MM.1S (cell line): ENCODE measurements around the gene RHEB.

Experiments
- DNase-seq: peaks from one replicate; pipeline ENCODE4 v3.0.0-alpha.2; 2015
- H2AFZ ChIP-seq: fragments of 300-600 bp; sonication (generic); 2 replicates; pipeline ENCODE4 v1.6.0; 2016; ENCODE audit warnings: antibody characterized with exemption, low read length
- H3F3A ChIP-seq: fragments of 300-600 bp; sonication (generic); 2 replicates; pipeline ENCODE4 v1.6.1; 2016; ENCODE audit warnings: mild to moderate bottlenecking, antibody characterized with exemption, low read length, moderate library complexity, mixed read lengths; ENCODE audit not compliant: insufficient read depth
- H3K27ac ChIP-seq: fragments of 300-600 bp; sonication (generic); 2 replicates; pipeline ENCODE4 v1.5.1; 2016; ENCODE audit warnings: mild to moderate bottlenecking, low read length
- H3K27me3 ChIP-seq: fragments of 300-600 bp; sonication (generic); replicated peaks from 2 replicates; pipeline ENCODE4 v1.6.0; 2016; ENCODE audit warnings: low read length; ENCODE audit not compliant: insufficient read depth
- H3K36me3 ChIP-seq: fragments of 300-600 bp; sonication (generic); replicated peaks from 2 replicates; pipeline ENCODE4 v1.6.1; 2016; ENCODE audit warnings: mild to moderate bottlenecking, low read length, mixed read lengths; ENCODE audit not compliant: insufficient read depth
- H3K4me1 ChIP-seq: fragments of 300-600 bp; sonication (generic); 2 replicates; pipeline ENCODE4 v1.6.1; 2016; ENCODE audit warnings: low read length, mixed read lengths
- H3K4me2 ChIP-seq: fragments of 300-600 bp; sonication (generic); 2 replicates; pipeline ENCODE4 v1.6.0; 2016; ENCODE audit warnings: low read depth, low read length
- H3K4me3 ChIP-seq: fragments of 300-600 bp; sonication (generic); 2 replicates; pipeline ENCODE4 v1.5.1; 2016; ENCODE audit warnings: low read length, mixed read lengths
- H3K79me2 ChIP-seq: fragments of 300-600 bp; sonication (generic); 2 replicates; pipeline ENCODE4 v1.6.1; 2016; ENCODE audit warnings: mixed run types, low read length, mixed read lengths
- H3K9ac ChIP-seq: fragments of 300-600 bp; sonication (generic); 2 replicates; pipeline ENCODE4 v1.6.1; 2016; ENCODE audit warnings: low read length, mixed read lengths
- H3K9me2 ChIP-seq: fragments of 300-600 bp; sonication (generic); replicated peaks from 2 replicates; pipeline ENCODE4 v1.6.1; 2016; ENCODE audit warnings: mild to moderate bottlenecking, low read length, mixed read lengths; ENCODE audit not compliant: insufficient read depth
- H3K9me3 ChIP-seq: fragments of 300-600 bp; sonication (generic); replicated peaks from 2 replicates; pipeline ENCODE4 v1.6.1; 2016; ENCODE audit warnings: mild to moderate bottlenecking, low read length, mixed read lengths; ENCODE audit not compliant: insufficient read depth
- H4K20me1 ChIP-seq: fragments of 300-600 bp; sonication (generic); 2 replicates; pipeline ENCODE4 v1.6.1; 2016; ENCODE audit warnings: mild to moderate bottlenecking, low read length, moderate library complexity, mixed read lengths; ENCODE audit not compliant: insufficient read depth
- CTCF ChIP-seq: fragments of 300-600 bp; sonication (generic); IDR thresholded peaks from 2 replicates; pipeline ENCODE4 v1.5.1; 2016; ENCODE audit warnings: antibody characterized with exemption, low read length, mixed read lengths
- EZH2 ChIP-seq: fragments of 300-600 bp; sonication (generic); optimal IDR thresholded peaks from 2 replicates; pipeline ENCODE3; 2017; ENCODE audit warnings: low read depth, mild to moderate bottlenecking, antibody characterized with exemption, low read length, mixed read lengths
- EZH2phosphoT487 ChIP-seq: fragments of 300-600 bp; sonication (generic); IDR thresholded peaks from 2 replicates; pipeline ENCODE4 v1.6.1; 2018; ENCODE audit warnings: antibody characterized with exemption, low read length

The RHEB gene

GRCh38 chr7:151427705-151428377 is 91.9 kb downstream of the RHEB start:
- Histone ChIP-seq H3K36me3 (no peaks in the 10 kb centered on the region), H3K4me2 (no peak overlapping the region), H3K9ac (no peak overlapping the region)

GRCh38 chr7:151426904-151427704 is 92.6 kb downstream of the RHEB start:
- H3K36me3 ChIP-seq: no peaks in the 10 kb centered on the region
- peaks cover 18% of the 10 kb centered on the region for H3K4me1 ChIP-seq
- peaks cover 16% of the 10 kb centered on the region for H3F3A ChIP-seq
- no peak overlapping the region for H3K4me2 ChIP-seq
- no peak overlapping the region for H3K9ac ChIP-seq
- H4K20me1 ChIP-seq: no peaks in the 10 kb centered on the region
- no peaks in the 10 kb centered on the region for H3K9me3 ChIP-seq
- no peak for DNase-seq
- no peak overlapping the region for H3K27ac ChIP-seq
- H2AFZ ChIP-seq: no peak overlapping the region
- no peaks in the 10 kb centered on the region for H3K9me2 ChIP-seq
- TF ChIP-seq CTCF: no peak
- TF ChIP-seq EZH2phosphoT487: no peak
- no peak for TF ChIP-seq EZH2
- H3K79me2 ChIP-seq: no peaks in the 10 kb centered on the region
- no peaks in the 10 kb centered on the region; the same call in 1 of the 2 replicates for H3K27me3 ChIP-seq
- no peak overlapping the region for H3K4me3 ChIP-seq

More at GRCh38 chr7:151427705-151428377, 91.9 kb downstream of the RHEB start:
- H3K27ac ChIP-seq: no peak overlapping the region
- no peaks in the 10 kb centered on the region for H3K9me3 ChIP-seq
- TF ChIP-seq CTCF (no peak), EZH2 (no peak), EZH2phosphoT487 (no peak)
- peaks cover 18% of the 10 kb centered on the region for H3K4me1 ChIP-seq
- DNase-seq: no peak
- no peak overlapping the region for H2AFZ ChIP-seq
- H3K79me2 ChIP-seq: no peaks in the 10 kb centered on the region
- no peak overlapping the region for H3K4me3 ChIP-seq
- no peaks in the 10 kb centered on the region; the same call in 1 of the 2 replicates for H3K27me3 ChIP-seq
- H3K9me2 ChIP-seq: no peaks in the 10 kb centered on the region
- peaks cover 16% of the 10 kb centered on the region for H3F3A ChIP-seq
- no peaks in the 10 kb centered on the region for H4K20me1 ChIP-seq

DNA sequence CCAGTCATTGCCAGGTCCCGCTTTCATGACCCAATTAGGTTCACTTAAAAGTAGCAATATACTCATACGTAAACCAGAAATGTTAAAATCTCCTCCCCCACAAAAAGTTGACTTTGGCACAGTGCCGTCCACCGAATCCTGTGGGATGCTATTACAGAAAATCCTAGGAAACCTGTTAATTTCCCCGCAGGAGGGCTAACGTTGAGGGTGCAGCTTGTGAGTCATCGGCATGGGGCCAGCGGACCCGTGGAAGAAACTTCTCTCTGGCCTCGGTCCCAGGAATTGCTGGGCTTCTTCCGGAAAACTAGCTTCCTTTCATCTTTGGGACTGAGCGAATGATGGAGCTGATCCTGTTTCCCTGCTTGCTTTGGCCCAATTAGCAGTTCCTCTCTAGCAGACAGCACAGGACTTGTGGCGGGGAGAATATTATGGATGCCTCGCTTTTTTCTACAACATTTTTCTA is 93.2 kb downstream of the RHEB start:
- Histone ChIP-seq H3K9ac (no peak overlapping the region), H2AFZ (no peak overlapping the region), H3K4me3 (no peak overlapping the region), H3F3A (peaks cover 16% of the 10 kb centered on the region), H3K9me3 (no peaks in the 10 kb centered on the region), H4K20me1 (no peaks in the 10 kb centered on the region), H3K79me2 (no peaks in the 10 kb centered on the region), H3K27me3 (no peaks in the 10 kb centered on the region; the same call in 1 of the 2 replicates), H3K4me2 (no peak overlapping the region), H3K27ac (no peak overlapping the region), H3K36me3 (no peaks in the 10 kb centered on the region), H3K4me1 (peaks cover 18% of the 10 kb centered on the region), H3K9me2 (no peaks in the 10 kb centered on the region)
- DNase-seq: no peak
- TF ChIP-seq EZH2phosphoT487: no peak
